GM15510 (cell line): ENCODE data around the gene SDHB.

Source experiments
- POLR2A ChIP-seq: IDR thresholded peaks from 3 replicates; pipeline ENCODE4 v1.6.1; 2011; ENCODE audit warnings: borderline replicate concordance; ENCODE audit not compliant: insufficient read length; ENCODE audit errors: extremely low read depth

The SDHB gene

GRCh38 chr1:17082761-17083160 lies 28.9 kb upstream of the SDHB start:
- no peak for TF ChIP-seq POLR2A

GRCh38 chr1:17081439-17081838 lies 27.6 kb upstream of the SDHB start:
- no peak for TF ChIP-seq POLR2A

- no peak for TF ChIP-seq POLR2A
These were observed 27.0 kb upstream of the SDHB start for GRCh38 chr1:17080880-17081279.

- no peak for TF ChIP-seq POLR2A
These were observed 26.4 kb upstream of the SDHB start for GRCh38 chr1:17080085-17080759.

GRCh38 chr1:17078991-17079868 lies 25.4 kb upstream of the SDHB start:
- TF ChIP-seq POLR2A, result no peak

GRCh38 chr1:17075470-17076255 lies 21.8 kb upstream of the SDHB start:
- no peak for TF ChIP-seq POLR2A

GRCh38 chr1:17071794-17072193 lies 18.0 kb upstream of the SDHB start:
- no peak for TF ChIP-seq POLR2A

GRCh38 chr1:17070163-17070525 lies 16.3 kb upstream of the SDHB start:
- TF ChIP-seq POLR2A, result no peak

- TF ChIP-seq POLR2A, result no peak
These were observed 15.8 kb upstream of the SDHB start for GRCh38 chr1:17069452-17070162.

GRCh38 chr1:17068789-17069188 lies 15.0 kb upstream of the SDHB start:
- TF ChIP-seq POLR2A, result no peak

GRCh38 chr1:17067465-17068240 lies 13.8 kb upstream of the SDHB start:
- no peak for TF ChIP-seq POLR2A

- TF ChIP-seq POLR2A, result no peak
These were observed 13.2 kb upstream of the SDHB start for GRCh38 chr1:17067069-17067426.

GRCh38 chr1:17066361-17067068 lies 12.7 kb upstream of the SDHB start:
- TF ChIP-seq POLR2A, result no peak
